Smooth muscle cell (in vitro differentiated cells): ENCODE data around the gene CYP2D6. TPM values are rescaled to one million over a fixed set of nuclear protein-coding genes. Genes with fewer than 3 reads are reported as not detected.
"Not testable (repeated sequence)": the region's sequence is repeated elsewhere in the genome, so short reads cannot be mapped to it uniquely, and the experiment has no call there.

Source experiments
- DNase-seq: peaks from one replicate; lab custom pipeline; 2025; ENCODE audit not compliant: unreplicated experiment; lab: John Stamatoyannopoulos, UW
- H2AFZ ChIP-seq: fragments of 200-600 bp; sonication (generic); 2 replicates; pipeline ENCODE4 v1.6.0; 2016; ENCODE audit warnings: antibody characterized with exemption, low read depth, mild to moderate bottlenecking
- H3F3A ChIP-seq: fragments of 200-600 bp; sonication (generic); 2 replicates; pipeline ENCODE4 v1.6.0; 2017; ENCODE audit warnings: antibody characterized with exemption, low read depth
- H3K27ac ChIP-seq: fragments of 200-600 bp; sonication (generic); 2 replicates; pipeline ENCODE4 v1.5.1; 2016; ENCODE audit warnings: low read depth, mild to moderate bottlenecking
- H3K27me3 ChIP-seq: fragments of 200-600 bp; sonication (generic); 2 replicates; pipeline ENCODE4 v1.6.1; 2016; ENCODE audit warnings: low read depth, mild to moderate bottlenecking
- H3K36me3 ChIP-seq: fragments of 200-600 bp; sonication (generic); 2 replicates; pipeline ENCODE4 v1.5.1; 2016; ENCODE audit warnings: low read depth
- H3K4me1 ChIP-seq: fragments of 200-600 bp; sonication (generic); 2 replicates; pipeline ENCODE4 v1.5.1; 2016; ENCODE audit warnings: low read depth
- H3K4me2 ChIP-seq: fragments of 200-600 bp; sonication (generic); 2 replicates; pipeline ENCODE4 v1.6.0; 2016; ENCODE audit warnings: mild to moderate bottlenecking
- H3K4me3 ChIP-seq: fragments of 200-600 bp; sonication (generic); 2 replicates; pipeline ENCODE4 v1.5.1; 2016; ENCODE audit warnings: mild to moderate bottlenecking
- H3K79me2 ChIP-seq: fragments of 200-600 bp; sonication (generic); 2 replicates; pipeline ENCODE4 v1.6.0; 2016; ENCODE audit warnings: low read depth, mild to moderate bottlenecking
- H3K9ac ChIP-seq: fragments of 200-600 bp; sonication (generic); 2 replicates; pipeline ENCODE4 v1.6.0; 2016; ENCODE audit warnings: low read depth
- H3K9me3 ChIP-seq: fragments of 200-600 bp; sonication (generic); replicated peaks from 2 replicates; pipeline ENCODE4 v1.5.1; 2016; ENCODE audit warnings: low read depth
- H4K20me1 ChIP-seq: fragments of 200-600 bp; sonication (generic); 2 replicates; pipeline ENCODE4 v1.6.0; 2016; ENCODE audit warnings: low read depth
- WGBS: methylation state at CpG from one replicate; pipeline ENCODE4 v1.1.7; 2016; ENCODE audit warnings: low lambda C conversion rate; 5-methylcytosine and 5-hydroxymethylcytosine counted together
- polyA plus RNA-seq: library from polyadenylated mRNA; unstranded; fragments of >200 nt; fragmentation: Nextera tagmentation; extraction: Ambion mirVana; gene quantifications from 2 replicates; pipeline ENCODE4 v1.2.1, GENCODE V29; 2016
- total RNA-seq: library from RNA; depleted of rRNA; stranded (reverse); fragments of >200 nt; gene quantifications from 2 replicates; pipeline ENCODE4 v1.2.3, GENCODE V29; 2014
- TF ChIP-seq, protein P1 (sequence below): fragments of 200-600 bp; sonication (generic); IDR thresholded peaks from 2 replicates; pipeline ENCODE4 v1.5.1; 2017; ENCODE audit warnings: borderline replicate concordance, mild to moderate bottlenecking, antibody characterized with exemption; ENCODE audit not compliant: insufficient read depth, poor library complexity, severe bottlenecking

Gene CYP2D6
- total and polyA plus RNA-seq, 2 experiments from 2014 or later, result 0.41 to 0.63 TPM

DNA sequence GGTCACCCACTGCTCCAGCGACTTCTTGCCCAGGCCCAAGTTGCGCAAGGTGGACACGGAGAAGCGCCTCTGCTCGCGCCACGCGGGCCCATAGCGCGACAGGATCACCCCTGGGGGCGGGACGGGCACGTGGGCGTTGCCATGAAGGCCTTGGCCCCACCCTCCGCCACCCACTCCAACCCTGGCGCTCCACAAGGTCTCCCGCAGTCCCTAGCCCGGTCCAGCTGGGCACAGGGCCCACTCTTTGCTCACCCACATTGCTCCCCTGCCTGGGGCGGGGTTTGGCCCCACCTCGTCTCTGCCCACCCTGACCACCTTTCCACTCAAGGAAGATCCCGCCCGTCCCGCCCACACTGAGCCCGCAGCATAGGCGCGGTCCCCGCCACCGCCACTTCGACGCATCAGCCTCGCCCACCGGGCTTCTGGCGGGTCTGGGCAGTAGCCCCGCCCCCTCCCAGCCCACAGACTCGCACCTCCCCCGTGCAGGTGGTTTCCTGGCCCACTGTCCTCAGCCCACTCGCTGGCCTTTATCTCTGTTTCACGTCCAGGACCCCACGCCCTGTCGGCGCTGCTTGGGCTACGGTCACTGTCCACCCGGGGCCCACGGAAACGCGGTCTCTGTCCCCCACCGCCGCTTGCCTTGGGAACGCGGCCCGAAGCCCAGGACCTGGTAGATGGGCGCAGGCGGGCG is 12.3 kb upstream of the CYP2D6 start:
- Histone ChIP-seq H3K9ac (no peak overlapping the region), H3K9me3 (no peaks in the 10 kb centered on the region), H3K79me2 (no peaks in the 10 kb centered on the region), H3K36me3 (no peaks in the 10 kb centered on the region), H3F3A (no peaks in the 10 kb centered on the region), H3K27me3 (no peaks in the 10 kb centered on the region), H3K27ac (no peak overlapping the region), H3K4me1 (no peaks in the 10 kb centered on the region), H4K20me1 (no peaks in the 10 kb centered on the region), H3K4me3 (no peak overlapping the region), H3K4me2 (no peak overlapping the region), H2AFZ (no peak overlapping the region)
- TF ChIP-seq, protein P1, sequence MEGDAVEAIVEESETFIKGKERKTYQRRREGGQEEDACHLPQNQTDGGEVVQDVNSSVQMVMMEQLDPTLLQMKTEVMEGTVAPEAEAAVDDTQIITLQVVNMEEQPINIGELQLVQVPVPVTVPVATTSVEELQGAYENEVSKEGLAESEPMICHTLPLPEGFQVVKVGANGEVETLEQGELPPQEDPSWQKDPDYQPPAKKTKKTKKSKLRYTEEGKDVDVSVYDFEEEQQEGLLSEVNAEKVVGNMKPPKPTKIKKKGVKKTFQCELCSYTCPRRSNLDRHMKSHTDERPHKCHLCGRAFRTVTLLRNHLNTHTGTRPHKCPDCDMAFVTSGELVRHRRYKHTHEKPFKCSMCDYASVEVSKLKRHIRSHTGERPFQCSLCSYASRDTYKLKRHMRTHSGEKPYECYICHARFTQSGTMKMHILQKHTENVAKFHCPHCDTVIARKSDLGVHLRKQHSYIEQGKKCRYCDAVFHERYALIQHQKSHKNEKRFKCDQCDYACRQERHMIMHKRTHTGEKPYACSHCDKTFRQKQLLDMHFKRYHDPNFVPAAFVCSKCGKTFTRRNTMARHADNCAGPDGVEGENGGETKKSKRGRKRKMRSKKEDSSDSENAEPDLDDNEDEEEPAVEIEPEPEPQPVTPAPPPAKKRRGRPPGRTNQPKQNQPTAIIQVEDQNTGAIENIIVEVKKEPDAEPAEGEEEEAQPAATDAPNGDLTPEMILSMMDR, result no peak
- DNase-seq, result no peak
- WGBS, result 96% methylated on average over 38 of the region's 54 CpGs

DNA sequence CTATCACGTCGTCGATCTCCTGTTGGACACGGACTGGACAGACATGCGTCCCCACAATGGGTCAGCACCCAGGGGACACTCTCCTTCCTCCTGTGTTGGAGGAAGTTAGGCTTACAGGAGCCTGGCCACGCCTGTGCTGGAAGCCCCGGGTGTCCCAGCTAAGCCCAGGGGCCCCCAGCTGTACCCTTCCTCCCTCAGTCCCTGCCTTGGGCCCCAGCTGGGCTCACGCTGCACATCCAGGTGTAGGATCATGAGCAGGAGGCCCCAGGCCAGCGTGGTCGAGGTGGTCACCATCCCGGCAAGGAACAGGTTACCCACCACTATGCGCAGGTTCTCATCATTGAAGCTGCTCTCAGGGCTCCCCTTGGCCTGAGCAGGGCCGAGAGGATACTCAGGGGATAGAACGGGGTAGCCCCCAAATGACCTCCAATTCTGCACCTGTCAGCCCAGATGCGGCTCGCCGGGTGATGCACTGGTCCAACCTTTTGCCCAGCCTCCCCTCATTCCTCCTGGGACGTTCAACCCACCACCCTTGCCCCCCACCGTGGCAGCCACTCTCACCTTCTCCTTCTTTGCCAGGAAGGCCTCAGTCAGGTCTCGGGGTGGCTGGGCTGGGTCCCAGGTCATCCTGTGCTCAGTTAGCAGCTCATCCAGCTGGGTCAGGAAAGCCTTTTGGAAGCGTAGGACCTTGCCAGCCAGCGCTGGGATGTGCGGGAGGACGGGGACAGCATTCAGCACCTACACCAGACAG is 10.9 kb upstream of the CYP2D6 start:
- DNase-seq, H3K4me2 ChIP-seq, H3K4me3 ChIP-seq, H3K4me1 ChIP-seq, H3K27ac ChIP-seq, H3K27me3 ChIP-seq, H3K36me3 ChIP-seq, H3F3A ChIP-seq, H2AFZ ChIP-seq, H4K20me1 ChIP-seq, H3K9ac ChIP-seq, H3K9me3 ChIP-seq, H3K79me2 ChIP-seq: not testable (repeated sequence)
- 91% methylated on average over 24 of the region's 24 CpGs for WGBS

DNA sequence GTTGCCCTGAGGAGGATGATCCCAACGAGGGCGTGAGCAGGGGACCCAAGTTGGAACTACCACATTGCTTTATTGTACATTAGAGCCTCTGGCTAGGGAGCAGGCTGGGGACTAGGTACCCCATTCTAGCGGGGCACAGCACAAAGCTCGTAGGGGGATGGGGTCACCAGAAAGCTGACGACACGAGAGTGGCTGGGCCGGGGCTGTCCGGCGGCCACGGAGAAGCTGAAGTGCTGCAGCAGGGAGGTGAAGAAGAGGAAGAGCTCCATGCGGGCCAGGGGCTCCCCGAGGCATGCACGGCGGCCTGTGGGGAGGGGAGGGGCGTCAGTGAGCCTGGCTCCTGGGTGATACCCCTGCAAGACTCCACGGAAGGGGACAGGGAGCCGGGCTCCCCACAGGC is 9.5 kb upstream of the CYP2D6 start:
- not testable (repeated sequence) for H4K20me1 ChIP-seq, H2AFZ ChIP-seq, H3K4me2 ChIP-seq, H3F3A ChIP-seq, H3K9me3 ChIP-seq, H3K4me3 ChIP-seq, H3K27ac ChIP-seq, H3K79me2 ChIP-seq, DNase-seq, H3K9ac ChIP-seq, H3K27me3 ChIP-seq, H3K4me1 ChIP-seq, H3K36me3 ChIP-seq
- WGBS, result 87% methylated on average over 14 of the region's 17 CpGs

DNA sequence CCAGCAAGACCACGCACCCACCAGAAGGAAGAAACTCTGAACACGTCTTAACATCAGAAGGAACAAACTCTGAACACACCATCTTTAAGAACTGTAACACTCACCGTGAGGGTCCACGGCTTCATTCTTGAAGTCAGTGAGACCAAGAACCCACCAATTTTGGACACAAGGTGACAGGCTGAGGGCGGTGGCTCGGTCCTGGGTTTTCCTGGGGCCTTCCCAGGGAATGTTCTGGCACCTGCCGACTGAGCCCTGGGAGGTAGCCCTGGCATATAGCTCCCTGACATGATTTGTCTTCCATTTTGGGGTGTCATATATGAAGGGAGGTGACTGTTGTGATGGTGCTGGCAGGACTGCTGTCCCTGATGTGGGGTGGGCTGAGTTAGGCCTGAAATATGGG is 8.9 kb upstream of the CYP2D6 start:
- not testable (repeated sequence) for H3K4me1 ChIP-seq, H3K79me2 ChIP-seq, H3K4me3 ChIP-seq, H2AFZ ChIP-seq, H3K27ac ChIP-seq, H3F3A ChIP-seq, H3K9ac ChIP-seq, H3K9me3 ChIP-seq, DNase-seq, H3K27me3 ChIP-seq, H4K20me1 ChIP-seq, H3K4me2 ChIP-seq, H3K36me3 ChIP-seq
- WGBS, result 92% methylated on average over 7 of the region's 7 CpGs

DNA sequence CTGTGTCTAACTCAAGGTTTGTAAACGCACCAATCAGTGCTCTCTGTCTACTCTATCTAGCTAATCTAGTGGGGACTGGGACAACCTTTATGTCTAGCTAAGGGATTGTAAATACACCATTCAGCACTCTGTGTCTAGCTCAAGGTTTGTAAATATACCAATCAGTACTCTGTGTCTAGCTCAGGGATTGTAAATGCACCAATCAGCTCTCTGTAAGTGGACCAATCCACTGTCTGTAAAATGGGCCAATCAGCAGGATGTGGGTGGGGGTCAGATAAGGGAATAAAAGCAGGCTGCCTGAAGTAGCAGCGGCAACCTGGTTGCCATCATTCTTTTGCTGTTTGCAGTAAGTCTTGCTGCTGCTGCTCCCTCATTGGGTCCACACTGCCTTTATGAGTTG is 8.4 kb upstream of the CYP2D6 start:
- Histone ChIP-seq H3K4me2 (no peak overlapping the region), H2AFZ (no peak overlapping the region), H3K27ac (no peak overlapping the region), H3K9ac (no peak overlapping the region), H3K9me3 (no peaks in the 10 kb centered on the region), H3K27me3 (no peaks in the 10 kb centered on the region), H3K4me1 (no peaks in the 10 kb centered on the region), H3F3A (no peaks in the 10 kb centered on the region), H3K4me3 (no peak overlapping the region), H3K36me3 (no peaks in the 10 kb centered on the region), H4K20me1 (no peaks in the 10 kb centered on the region), H3K79me2 (no peaks in the 10 kb centered on the region)
- no peak for DNase-seq
- TF ChIP-seq, protein P1, result no peak
- WGBS, result 93% methylated on average over 2 of the region's 2 CpGs
